GM23338 (cell line): ENCODE results near the gene FAM171A2. TPM values are rescaled to one million over a fixed set of nuclear protein-coding genes. Genes with fewer than 3 reads are reported as not detected.

Experiments
- ATAC-seq: fragments of 200-7000 bp; cut with Tn5 transposase; 3 replicates; pipeline ENCODE4 v1.9.1; 2020
- DNase-seq: peaks from one replicate; pipeline ENCODE4 v3.0.0-alpha.2; 2015; ENCODE audit warnings: low spot score
- H2AFZ ChIP-seq: fragments of 200-600 bp; sonication (generic); 2 replicates; pipeline ENCODE4 v1.8.0; 2016; ENCODE audit warnings: antibody characterized with exemption, mild to moderate bottlenecking, moderate library complexity
- H3F3A ChIP-seq: fragments of 200-600 bp; sonication (generic); replicated peaks from 2 replicates; pipeline ENCODE4 v1.8.0; 2017; ENCODE audit warnings: antibody characterized with exemption, mixed run types, low read depth
- H3K27ac ChIP-seq: fragments of 200-600 bp; sonication (generic); 2 replicates; pipeline ENCODE4 v1.6.1; 2016; ENCODE audit warnings: low read depth
- H3K27me3 ChIP-seq: fragments of 200-600 bp; sonication (generic); 2 replicates; pipeline ENCODE4 v1.8.0; 2016; ENCODE audit warnings: mild to moderate bottlenecking, mixed run types, moderate library complexity; ENCODE audit not compliant: insufficient read depth
- H3K36me3 ChIP-seq: fragments of 200-600 bp; sonication (generic); 2 replicates; pipeline ENCODE4 v1.8.0; 2016; ENCODE audit warnings: mild to moderate bottlenecking; ENCODE audit not compliant: insufficient read depth
- H3K4me1 ChIP-seq: fragments of 200-600 bp; sonication (generic); 2 replicates; pipeline ENCODE4 v1.8.0; 2016; ENCODE audit warnings: mild to moderate bottlenecking, moderate library complexity; ENCODE audit not compliant: insufficient read depth
- H3K4me2 ChIP-seq: fragments of 200-600 bp; sonication (generic); 2 replicates; pipeline ENCODE4 v1.7.1; 2017; ENCODE audit warnings: mixed run types
- H3K4me3 ChIP-seq: fragments of 200-600 bp; sonication (generic); 2 replicates; pipeline ENCODE4 v1.6.1; 2016; ENCODE audit warnings: mixed run types
- H3K79me2 ChIP-seq: fragments of 200-600 bp; sonication (generic); replicated peaks from 2 replicates; pipeline ENCODE4 v1.8.0; 2017; ENCODE audit warnings: mild to moderate bottlenecking; ENCODE audit not compliant: insufficient read depth
- H3K9me2 ChIP-seq: fragments of 200-600 bp; sonication (generic); 2 replicates; pipeline ENCODE4 v1.8.0; 2017; ENCODE audit not compliant: insufficient read depth
- H4K20me1 ChIP-seq: fragments of 200-600 bp; sonication (generic); replicated peaks from 2 replicates; pipeline ENCODE4 v1.8.0; 2017; ENCODE audit warnings: mild to moderate bottlenecking; ENCODE audit not compliant: insufficient read depth
- H3K27ac Mint-ChIP-seq: 2 replicates; pipeline ENCODE4 v1.8.0; 2020; ENCODE audit warnings: inconsistent platforms, mild to moderate bottlenecking, moderate library complexity, mixed read lengths
- H3K27me3 Mint-ChIP-seq: 3 replicates; pipeline ENCODE4 v1.8.0; 2022; ENCODE audit warnings: low read depth, mild to moderate bottlenecking, moderate library complexity, mixed read lengths, inconsistent platforms; ENCODE audit not compliant: insufficient read depth, poor library complexity
- H3K36me3 Mint-ChIP-seq: 3 replicates; pipeline ENCODE4 v1.8.0; 2021; ENCODE audit warnings: low read depth, mild to moderate bottlenecking, inconsistent platforms, moderate library complexity, mixed read lengths
- H3K4me1 Mint-ChIP-seq: 3 replicates; pipeline ENCODE4 v1.8.0; 2020; ENCODE audit warnings: mild to moderate bottlenecking, inconsistent platforms, mixed read lengths
- H3K4me3 Mint-ChIP-seq: 3 replicates; pipeline ENCODE4 v1.8.0; 2021; ENCODE audit warnings: moderate library complexity, mild to moderate bottlenecking, inconsistent platforms, mixed read lengths
- H3K9me3 Mint-ChIP-seq: 3 replicates; pipeline ENCODE4 v1.8.0; 2020; ENCODE audit warnings: moderate library complexity, mild to moderate bottlenecking, inconsistent platforms, mixed read lengths
- EZH2 ChIP-seq: fragments of 200-600 bp; sonication (generic); IDR thresholded peaks from one replicate; pipeline ENCODE4 v1.8.0; 2017; ENCODE audit warnings: antibody characterized with exemption, mild to moderate bottlenecking, low read depth; ENCODE audit not compliant: unreplicated experiment
- EZH2phosphoT487 ChIP-seq: fragments of 200-600 bp; sonication (generic); IDR thresholded peaks from one replicate; pipeline ENCODE4 v1.8.1; 2018; ENCODE audit warnings: antibody characterized with exemption; ENCODE audit not compliant: unreplicated experiment
- JUNB ChIP-seq: IDR thresholded peaks from one replicate; pipeline ENCODE4 v1.6.1; 2016; ENCODE audit warnings: antibody characterized with exemption; ENCODE audit not compliant: unreplicated experiment
- NANOG ChIP-seq: IDR thresholded peaks from 2 replicates; pipeline ENCODE4 v1.6.1; 2016; ENCODE audit warnings: antibody characterized with exemption, borderline replicate concordance
- POLR2AphosphoS5 ChIP-seq: IDR thresholded peaks from 2 replicates; pipeline ENCODE4 v1.6.1; 2016; ENCODE audit warnings: antibody characterized with exemption, low read depth
- ZNF114 ChIP-seq: fragments of 250-450 bp; sonication (Bioruptor Pico); IDR thresholded peaks from 2 replicates; pipeline ENCODE4 v1.5.0; 2020; ENCODE audit warnings: mild to moderate bottlenecking, moderate library complexity
- ZNF331 ChIP-seq: fragments of 250-450 bp; sonication (Bioruptor Pico); IDR thresholded peaks from 2 replicates; pipeline ENCODE4 v1.5.0; 2020; ENCODE audit warnings: low read depth, mild to moderate bottlenecking, moderate library complexity
- polyA plus RNA-seq: library from polyadenylated mRNA; unstranded; fragments of >200 nt; fragmentation: Nextera tagmentation; extraction: Ambion mirVana; gene quantifications from 2 replicates; pipeline ENCODE4 v1.2.1, GENCODE V29; 2016
- total RNA-seq: library from RNA; depleted of rRNA; stranded (reverse); fragments of >200 nt; shearing (Covaris generic); gene quantifications from 2 replicates; pipeline ENCODE4 v1.2.3, GENCODE V29; 2014
- TF ChIP-seq, protein P1 (sequence below): fragments of 250-450 bp; sonication (Bioruptor Pico); IDR thresholded peaks from 2 replicates; pipeline ENCODE4 v1.5.0; 2020; ENCODE audit warnings: mild to moderate bottlenecking, moderate library complexity
- TF ChIP-seq, protein P2 (sequence below): IDR thresholded peaks from one replicate; pipeline ENCODE4 v1.6.1; 2018; ENCODE audit warnings: antibody characterized with exemption; ENCODE audit not compliant: unreplicated experiment
- TF ChIP-seq, protein P3 (sequence below), 2 experiments: fragments of 200-600 bp in 1 of 2; sonication (generic) in 1 of 2; conservative IDR thresholded peaks; 2 replicates each; pipeline versions ENCODE4 v1.5.1 to v1.6.1; 2016 to 2017; ENCODE audit warnings: antibody characterized with exemption in 2 of 2, low read depth in 2 of 2, mild to moderate bottlenecking in 2 of 2, moderate library complexity in 1 of 2

The FAM171A2 gene
- total and polyA plus RNA-seq, 2 experiments from 2014 or later, result 4.1 to 35.4 TPM

- TF ChIP-seq, protein P1, sequence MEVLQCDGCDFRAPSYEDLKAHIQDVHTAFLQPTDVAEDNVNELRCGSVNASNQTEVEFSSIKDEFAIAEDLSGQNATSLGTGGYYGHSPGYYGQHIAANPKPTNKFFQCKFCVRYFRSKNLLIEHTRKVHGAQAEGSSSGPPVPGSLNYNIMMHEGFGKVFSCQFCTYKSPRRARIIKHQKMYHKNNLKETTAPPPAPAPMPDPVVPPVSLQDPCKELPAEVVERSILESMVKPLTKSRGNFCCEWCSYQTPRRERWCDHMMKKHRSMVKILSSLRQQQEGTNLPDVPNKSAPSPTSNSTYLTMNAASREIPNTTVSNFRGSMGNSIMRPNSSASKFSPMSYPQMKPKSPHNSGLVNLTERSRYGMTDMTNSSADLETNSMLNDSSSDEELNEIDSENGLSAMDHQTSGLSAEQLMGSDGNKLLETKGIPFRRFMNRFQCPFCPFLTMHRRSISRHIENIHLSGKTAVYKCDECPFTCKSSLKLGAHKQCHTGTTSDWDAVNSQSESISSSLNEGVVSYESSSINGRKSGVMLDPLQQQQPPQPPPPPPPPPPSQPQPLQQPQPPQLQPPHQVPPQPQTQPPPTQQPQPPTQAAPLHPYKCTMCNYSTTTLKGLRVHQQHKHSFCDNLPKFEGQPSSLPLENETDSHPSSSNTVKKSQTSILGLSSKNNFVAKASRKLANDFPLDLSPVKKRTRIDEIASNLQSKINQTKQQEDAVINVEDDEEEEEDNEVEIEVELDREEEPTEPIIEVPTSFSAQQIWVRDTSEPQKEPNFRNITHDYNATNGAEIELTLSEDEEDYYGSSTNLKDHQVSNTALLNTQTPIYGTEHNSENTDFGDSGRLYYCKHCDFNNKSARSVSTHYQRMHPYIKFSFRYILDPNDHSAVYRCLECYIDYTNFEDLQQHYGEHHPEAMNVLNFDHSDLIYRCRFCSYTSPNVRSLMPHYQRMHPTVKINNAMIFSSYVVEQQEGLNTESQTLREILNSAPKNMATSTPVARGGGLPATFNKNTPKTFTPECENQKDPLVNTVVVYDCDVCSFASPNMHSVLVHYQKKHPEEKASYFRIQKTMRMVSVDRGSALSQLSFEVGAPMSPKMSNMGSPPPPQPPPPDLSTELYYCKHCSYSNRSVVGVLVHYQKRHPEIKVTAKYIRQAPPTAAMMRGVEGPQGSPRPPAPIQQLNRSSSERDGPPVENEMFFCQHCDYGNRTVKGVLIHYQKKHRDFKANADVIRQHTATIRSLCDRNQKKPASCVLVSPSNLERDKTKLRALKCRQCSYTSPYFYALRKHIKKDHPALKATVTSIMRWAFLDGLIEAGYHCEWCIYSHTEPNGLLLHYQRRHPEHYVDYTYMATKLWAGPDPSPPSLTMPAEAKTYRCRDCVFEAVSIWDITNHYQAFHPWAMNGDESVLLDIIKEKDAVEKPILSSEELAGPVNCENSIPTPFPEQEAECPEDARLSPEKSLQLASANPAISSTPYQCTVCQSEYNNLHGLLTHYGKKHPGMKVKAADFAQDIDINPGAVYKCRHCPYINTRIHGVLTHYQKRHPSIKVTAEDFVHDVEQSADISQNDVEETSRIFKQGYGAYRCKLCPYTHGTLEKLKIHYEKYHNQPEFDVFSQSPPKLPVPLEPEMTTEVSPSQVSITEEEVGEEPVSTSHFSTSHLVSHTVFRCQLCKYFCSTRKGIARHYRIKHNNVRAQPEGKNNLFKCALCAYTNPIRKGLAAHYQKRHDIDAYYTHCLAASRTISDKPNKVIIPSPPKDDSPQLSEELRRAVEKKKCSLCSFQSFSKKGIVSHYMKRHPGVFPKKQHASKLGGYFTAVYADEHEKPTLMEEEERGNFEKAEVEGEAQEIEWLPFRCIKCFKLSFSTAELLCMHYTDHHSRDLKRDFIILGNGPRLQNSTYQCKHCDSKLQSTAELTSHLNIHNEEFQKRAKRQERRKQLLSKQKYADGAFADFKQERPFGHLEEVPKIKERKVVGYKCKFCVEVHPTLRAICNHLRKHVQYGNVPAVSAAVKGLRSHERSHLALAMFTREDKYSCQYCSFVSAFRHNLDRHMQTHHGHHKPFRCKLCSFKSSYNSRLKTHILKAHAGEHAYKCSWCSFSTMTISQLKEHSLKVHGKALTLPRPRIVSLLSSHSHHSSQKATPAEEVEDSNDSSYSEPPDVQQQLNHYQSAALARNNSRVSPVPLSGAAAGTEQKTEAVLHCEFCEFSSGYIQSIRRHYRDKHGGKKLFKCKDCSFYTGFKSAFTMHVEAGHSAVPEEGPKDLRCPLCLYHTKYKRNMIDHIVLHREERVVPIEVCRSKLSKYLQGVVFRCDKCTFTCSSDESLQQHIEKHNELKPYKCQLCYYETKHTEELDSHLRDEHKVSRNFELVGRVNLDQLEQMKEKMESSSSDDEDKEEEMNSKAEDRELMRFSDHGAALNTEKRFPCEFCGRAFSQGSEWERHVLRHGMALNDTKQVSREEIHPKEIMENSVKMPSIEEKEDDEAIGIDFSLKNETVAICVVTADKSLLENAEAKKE (CRISPR knock-in tag), result no peak
- no peak for TF ChIP-seq EZH2phosphoT487
These were observed 52.0 kb downstream of the FAM171A2 start (continued) for GRCh38 chr17:44311562-44312181.

GRCh38 chr17:44310609-44311376, 52.9 kb downstream of the FAM171A2 start:
- Histone ChIP-seq H3K9me2 (no peaks in the 10 kb centered on the region), H3F3A (peaks cover 16% of the 10 kb centered on the region; the same call in 1 of the 2 replicates), H3K27me3 (peaks cover 22% of the 10 kb centered on the region), H3K4me2 (peak overlapping the region; percentile 68), H3K79me2 (no peaks in the 10 kb centered on the region), H3K4me1 (peaks cover 21% of the 10 kb centered on the region; the same call in 1 of the 2 replicates), H3K36me3 (no peaks in the 10 kb centered on the region), H3K4me3 (no peak overlapping the region), H4K20me1 (0 out of 2 replicates have a peak, but pooled peaks cover 3% of the 10 kb centered on the region), H3K27ac (no peak overlapping the region), H2AFZ (no peak overlapping the region)
- Mint-ChIP-seq H3K36me3 (no peaks in the 10 kb centered on the region), H3K4me1 (peaks cover 52% of the 10 kb centered on the region), H3K4me3 (peak overlapping the region; percentile 24; the same call in 1 of the 3 replicates), H3K27ac (no peak overlapping the region), H3K9me3 (no peaks in the 10 kb centered on the region; the same call in 2 of the 3 replicates), H3K27me3 (peaks cover 38% of the 10 kb centered on the region)
- ATAC-seq, result no peak
- DNase-seq, result no peak
- no peak for TF ChIP-seq ZNF114 (CRISPR knock-in tag)
- no peak for TF ChIP-seq EZH2
- TF ChIP-seq EZH2phosphoT487, result no peak
- TF ChIP-seq JUNB, result no peak
- TF ChIP-seq, protein P2, sequence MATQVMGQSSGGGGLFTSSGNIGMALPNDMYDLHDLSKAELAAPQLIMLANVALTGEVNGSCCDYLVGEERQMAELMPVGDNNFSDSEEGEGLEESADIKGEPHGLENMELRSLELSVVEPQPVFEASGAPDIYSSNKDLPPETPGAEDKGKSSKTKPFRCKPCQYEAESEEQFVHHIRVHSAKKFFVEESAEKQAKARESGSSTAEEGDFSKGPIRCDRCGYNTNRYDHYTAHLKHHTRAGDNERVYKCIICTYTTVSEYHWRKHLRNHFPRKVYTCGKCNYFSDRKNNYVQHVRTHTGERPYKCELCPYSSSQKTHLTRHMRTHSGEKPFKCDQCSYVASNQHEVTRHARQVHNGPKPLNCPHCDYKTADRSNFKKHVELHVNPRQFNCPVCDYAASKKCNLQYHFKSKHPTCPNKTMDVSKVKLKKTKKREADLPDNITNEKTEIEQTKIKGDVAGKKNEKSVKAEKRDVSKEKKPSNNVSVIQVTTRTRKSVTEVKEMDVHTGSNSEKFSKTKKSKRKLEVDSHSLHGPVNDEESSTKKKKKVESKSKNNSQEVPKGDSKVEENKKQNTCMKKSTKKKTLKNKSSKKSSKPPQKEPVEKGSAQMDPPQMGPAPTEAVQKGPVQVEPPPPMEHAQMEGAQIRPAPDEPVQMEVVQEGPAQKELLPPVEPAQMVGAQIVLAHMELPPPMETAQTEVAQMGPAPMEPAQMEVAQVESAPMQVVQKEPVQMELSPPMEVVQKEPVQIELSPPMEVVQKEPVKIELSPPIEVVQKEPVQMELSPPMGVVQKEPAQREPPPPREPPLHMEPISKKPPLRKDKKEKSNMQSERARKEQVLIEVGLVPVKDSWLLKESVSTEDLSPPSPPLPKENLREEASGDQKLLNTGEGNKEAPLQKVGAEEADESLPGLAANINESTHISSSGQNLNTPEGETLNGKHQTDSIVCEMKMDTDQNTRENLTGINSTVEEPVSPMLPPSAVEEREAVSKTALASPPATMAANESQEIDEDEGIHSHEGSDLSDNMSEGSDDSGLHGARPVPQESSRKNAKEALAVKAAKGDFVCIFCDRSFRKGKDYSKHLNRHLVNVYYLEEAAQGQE, result no peak
- TF ChIP-seq, protein P3, sequence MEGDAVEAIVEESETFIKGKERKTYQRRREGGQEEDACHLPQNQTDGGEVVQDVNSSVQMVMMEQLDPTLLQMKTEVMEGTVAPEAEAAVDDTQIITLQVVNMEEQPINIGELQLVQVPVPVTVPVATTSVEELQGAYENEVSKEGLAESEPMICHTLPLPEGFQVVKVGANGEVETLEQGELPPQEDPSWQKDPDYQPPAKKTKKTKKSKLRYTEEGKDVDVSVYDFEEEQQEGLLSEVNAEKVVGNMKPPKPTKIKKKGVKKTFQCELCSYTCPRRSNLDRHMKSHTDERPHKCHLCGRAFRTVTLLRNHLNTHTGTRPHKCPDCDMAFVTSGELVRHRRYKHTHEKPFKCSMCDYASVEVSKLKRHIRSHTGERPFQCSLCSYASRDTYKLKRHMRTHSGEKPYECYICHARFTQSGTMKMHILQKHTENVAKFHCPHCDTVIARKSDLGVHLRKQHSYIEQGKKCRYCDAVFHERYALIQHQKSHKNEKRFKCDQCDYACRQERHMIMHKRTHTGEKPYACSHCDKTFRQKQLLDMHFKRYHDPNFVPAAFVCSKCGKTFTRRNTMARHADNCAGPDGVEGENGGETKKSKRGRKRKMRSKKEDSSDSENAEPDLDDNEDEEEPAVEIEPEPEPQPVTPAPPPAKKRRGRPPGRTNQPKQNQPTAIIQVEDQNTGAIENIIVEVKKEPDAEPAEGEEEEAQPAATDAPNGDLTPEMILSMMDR (conservative IDR thresholded peaks at IDR 0.05; ENCODE audit: low read depth in 2 of 2), result no peak
- no peak for TF ChIP-seq ZNF331 (CRISPR knock-in tag)
- TF ChIP-seq NANOG, result no peak
- TF ChIP-seq POLR2AphosphoS5, result no peak
